ENCODE results near the gene FAM43B.

The FAM43B gene

DNA sequence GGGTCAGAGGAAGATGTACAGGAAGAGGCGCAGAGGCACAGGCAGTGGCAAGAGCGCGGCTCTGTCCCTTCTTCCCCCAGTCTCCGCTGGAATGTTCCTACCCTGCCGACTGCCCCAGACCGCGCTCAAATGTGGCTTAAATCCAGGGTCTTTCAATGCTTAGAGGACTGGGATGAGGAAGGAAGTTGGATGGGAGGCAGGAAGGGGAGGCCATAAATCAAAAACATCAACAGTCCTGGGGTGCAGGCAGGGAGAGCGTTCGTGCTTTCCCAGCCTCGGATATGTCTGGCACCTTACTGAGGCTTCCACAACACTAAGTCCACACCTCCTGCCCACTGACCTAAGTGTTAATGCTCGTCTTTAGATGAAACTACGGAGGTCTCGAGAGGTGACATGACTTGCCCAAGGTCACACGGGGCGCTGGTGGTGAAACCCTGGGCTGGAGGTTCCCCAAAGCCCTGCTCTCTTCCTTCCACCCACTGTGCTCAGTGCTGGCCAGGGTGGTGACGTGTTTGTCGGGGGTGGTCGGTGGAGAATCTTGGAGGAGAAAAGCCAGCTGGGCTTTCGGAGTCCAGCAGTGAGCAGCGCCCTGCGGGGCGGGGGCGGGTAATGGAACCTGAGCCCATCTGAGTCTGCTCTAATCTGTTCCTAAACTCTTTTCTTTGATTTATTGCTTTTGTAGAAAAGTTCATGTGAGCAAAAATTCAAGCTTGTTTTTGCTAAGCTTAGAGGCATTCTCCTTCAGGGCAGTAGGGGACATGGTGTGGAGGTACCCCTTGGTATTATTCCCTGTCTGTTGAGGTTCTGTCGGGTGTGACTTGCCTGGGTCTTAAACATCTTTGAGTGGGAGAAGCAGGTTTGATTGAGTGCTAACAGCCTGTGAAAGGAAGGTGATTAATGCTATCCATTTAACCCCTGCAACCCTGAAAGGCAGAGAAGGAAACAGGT, 37.2 kb downstream of the FAM43B start:
- DNase-seq (ENCODE audit: low read depth, low spot score): no peak

DNA sequence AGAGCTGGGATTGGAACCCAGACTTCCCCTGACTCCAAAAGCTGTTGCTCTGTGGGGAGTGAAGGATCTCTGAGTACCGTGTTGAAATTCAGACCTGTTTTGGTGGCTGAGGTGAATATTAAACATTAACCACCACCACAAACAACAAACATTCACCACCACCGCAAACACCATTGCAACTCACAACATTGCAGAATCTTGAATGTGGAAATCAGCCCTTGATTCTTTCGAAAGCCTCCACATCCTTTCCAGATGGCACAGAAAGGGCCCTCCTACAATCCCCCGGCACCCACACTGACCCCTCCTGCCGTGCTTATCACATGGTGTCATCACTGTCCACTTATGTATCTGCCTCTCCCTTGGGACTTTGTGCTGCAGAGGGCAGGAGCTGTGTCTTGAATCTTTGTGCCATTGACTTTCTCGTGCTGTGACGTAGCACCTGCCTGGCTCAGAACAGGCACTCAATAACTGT, 38.0 kb downstream of the FAM43B start:
- DNase-seq (ENCODE audit: low read depth, low spot score): no peak

DNA sequence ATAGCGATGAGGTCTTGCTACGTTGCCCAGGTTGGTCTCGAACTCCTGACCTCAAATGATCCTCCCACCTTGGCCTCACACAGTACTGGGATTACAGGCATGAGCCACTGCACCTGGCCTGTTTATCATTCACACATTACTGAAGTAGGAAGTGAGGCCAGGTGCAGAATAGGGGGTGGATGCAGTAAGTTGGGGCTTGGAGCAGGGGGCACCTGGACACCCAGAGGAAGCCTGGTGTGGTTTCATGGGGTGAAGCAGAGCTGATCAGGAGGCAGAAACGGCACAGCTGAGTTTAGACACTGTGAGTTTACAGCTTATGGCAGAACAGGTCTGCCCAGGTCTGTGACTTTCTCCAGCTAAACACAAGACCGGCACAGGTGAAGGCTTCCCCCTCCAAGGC, 41.4 kb downstream of the FAM43B start:
- no peak for DNase-seq (ENCODE audit: low read depth, low spot score)

DNA sequence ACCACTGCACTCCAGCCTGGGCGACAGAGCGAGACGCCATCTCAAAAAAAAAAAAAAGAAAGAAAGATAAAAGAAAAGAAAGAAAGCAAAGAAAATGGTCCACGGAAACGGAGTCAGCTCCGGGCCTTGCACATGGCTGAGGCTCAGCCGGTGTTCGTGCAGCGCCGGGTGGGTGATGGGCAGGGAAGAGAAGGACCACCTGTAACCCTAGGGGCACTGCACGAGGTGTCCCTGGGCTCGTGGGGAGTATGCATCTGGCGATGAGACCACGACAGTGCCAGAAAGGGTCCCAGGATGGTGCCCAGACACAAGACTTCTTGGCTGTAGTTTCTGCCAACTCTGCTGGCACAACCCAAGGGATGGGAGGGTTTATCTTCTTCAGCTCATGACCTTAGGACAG, 42.4 kb downstream of the FAM43B start:
- no peak for DNase-seq (ENCODE audit: low read depth, low spot score)

DNA sequence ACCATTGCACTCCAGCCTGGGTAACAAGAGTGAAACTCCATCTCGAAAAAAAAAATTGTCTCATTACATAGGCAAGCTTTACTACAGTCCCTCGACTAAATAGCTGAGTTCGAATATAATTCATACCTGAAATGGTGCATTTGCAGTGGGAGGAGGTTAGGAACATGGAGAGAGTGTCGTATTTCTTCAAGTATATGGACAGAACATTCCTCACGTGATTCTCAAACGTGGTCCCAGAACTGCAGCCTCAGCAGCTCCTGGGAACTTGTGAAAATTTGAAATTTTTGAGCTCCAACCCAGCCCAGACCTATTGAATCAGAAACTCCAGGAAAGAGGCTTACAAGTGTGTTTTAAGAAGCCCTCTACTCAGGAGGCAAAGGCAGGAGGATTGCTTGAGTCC, 43.7 kb downstream of the FAM43B start:
- DNase-seq (ENCODE audit: low read depth, low spot score): no peak

DNA sequence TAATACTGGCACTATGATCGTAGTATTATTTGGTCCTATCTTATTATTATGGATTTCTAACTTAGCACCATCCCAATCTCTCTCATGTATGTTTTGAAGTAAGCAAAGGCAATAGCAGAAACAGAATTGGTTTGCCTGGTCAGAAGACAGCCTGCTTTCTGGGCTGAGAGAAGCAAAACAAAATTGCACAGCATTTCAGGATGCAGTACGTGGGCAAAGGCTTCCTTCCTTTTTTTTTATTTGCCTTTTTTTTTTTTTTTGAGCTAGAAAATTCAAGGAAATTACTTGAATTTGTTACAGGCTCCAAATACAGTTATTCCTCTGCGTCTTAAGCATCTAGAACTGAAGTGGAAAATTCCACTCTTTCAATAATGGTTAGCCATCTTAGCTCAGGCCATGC, 45.3 kb downstream of the FAM43B start:
- DNase-seq (ENCODE audit: low read depth, low spot score): no peak

DNA sequence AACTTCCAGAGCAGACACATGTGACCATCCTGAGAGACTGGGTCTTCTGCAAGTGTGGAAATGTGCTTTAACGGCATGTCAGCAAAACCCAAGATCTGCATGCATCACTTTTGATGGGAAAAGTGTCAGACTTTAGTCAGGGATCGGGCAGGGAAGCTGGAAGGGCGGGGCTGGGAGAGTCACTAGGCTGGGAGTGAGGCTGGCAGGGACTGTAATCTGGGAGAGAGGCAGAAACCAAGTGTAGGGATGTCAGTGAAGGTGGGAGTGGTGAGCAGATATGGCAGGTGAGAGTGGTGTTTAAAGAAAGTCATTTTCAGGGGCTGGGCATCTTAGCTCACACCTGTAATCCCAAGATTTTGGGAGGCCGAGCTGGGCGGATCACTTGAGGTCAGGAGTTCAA, 47.8 kb downstream of the FAM43B start:
- DNase-seq (ENCODE audit: low read depth, low spot score): no peak

DNA sequence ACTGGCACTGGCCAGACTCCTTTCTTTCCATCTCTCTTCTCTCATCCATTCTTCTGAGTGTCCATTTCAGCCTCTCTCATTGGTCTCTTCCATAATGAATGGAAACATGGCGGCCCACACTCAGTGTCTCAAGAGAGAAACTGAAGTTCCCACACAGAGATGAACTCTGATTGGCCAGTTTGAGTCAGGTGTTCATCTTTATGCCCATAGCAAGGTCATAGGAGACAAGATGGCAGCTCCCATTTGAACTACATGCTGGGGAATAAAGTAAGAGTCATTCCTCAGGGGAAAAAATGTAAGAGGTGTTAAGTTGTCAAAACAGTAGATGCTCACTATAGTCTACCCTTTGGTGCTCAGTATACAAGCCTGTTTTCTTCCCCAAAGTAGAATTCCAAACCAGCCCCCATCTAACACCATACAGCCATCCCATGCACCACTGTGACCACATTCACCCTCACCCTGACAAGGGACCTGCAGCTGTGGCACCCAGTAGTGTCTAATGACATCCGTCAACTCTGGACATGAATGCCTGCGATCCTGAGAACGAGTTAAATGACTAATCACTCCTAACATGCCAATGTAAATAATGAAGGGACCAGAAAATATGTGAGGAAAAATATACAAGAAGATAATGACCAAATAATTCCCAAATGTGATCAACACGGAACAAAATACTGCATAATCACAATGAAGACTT, 48.9 kb downstream of the FAM43B start:
- DNase-seq (ENCODE audit: low read depth, low spot score): no peak

DNA sequence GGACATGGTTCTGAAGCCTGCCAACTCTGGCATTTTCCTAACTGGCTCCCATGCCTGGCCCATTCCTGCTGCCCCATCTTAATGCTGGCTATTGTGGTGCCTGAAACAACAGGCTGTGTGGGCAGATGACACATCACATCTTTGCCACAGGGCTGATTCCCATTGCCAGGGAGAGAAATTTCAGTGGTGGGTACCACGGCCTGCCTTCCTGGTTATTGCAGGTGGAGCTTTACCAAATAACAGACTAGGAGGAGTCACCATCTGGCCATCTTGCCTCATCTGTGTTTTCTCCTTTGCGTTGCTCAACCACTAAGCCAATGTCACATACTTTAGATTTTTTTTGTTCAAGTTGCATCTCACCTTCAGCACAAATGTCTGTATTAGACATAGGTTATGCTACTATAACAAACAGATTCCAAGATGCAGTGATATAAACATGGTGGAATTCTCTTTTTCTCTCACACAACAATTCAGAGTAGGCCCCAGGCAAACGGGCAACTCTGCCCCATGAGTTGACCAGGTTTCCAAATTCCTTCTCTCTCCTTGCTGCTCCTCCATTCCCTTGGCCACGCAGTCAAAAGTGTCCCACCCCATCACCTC, 50.6 kb downstream of the FAM43B start:
- DNase-seq (ENCODE audit: low read depth, low spot score): no peak

DNA sequence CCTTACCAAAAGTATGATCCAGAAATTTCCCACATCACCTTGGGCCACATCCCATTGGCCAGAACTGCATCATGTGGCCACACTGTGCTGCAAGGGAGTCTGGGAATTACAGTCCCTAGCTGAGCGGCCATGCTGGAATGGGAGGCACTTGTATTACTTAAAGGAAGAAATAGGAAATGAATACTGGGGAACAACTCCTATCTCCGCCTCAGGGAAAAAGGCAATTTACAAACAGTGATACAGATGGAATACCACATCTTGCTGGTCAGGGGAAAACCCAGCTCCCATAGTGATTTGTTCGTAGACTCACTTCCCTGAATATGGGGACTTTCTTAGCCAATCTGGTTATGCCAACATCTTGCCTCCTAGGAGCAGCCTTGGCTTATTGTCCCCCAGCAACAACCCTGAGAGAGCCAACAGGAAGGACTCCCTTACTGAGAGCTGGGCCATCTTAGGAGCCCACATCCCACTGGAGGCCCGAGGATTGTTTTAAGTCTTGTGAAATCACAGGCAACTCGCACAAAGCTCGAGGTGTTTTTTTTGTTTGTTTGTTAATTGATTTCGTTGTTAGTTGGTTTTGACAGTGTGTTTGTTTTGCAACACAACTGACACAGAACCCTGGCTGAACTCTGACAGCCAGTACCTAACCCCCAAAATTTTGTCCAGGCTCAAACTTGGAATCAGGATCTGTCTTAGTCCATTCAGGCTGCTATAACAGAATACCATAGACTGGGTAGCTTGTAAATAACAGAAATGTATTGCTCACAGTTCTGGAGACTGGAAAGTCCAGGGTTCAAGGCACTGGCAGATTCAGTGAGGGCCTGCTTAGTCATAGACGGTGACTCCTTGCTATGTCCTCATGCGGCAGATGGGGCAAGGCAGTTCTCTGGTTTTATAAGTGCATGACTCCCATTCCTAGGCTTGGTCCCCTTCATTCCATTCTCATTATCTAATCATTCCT, 51.4 kb downstream of the FAM43B start:
- DNase-seq (ENCODE audit: low read depth, low spot score): no peak

Data from iPS DF 19.7 (cell line).